HG03060 (cell line): Measurements from ENCODE around the gene OPA3.

ENCODE experiments used
- ATAC-seq: cut with Tn5 transposase; IDR thresholded peaks from one replicate; pipeline ENCODE4 v1.9.1; 2021; ENCODE audit warnings: low read depth, moderate number of reproducible peaks; ENCODE audit not compliant: unreplicated experiment

Gene OPA3

DNA sequence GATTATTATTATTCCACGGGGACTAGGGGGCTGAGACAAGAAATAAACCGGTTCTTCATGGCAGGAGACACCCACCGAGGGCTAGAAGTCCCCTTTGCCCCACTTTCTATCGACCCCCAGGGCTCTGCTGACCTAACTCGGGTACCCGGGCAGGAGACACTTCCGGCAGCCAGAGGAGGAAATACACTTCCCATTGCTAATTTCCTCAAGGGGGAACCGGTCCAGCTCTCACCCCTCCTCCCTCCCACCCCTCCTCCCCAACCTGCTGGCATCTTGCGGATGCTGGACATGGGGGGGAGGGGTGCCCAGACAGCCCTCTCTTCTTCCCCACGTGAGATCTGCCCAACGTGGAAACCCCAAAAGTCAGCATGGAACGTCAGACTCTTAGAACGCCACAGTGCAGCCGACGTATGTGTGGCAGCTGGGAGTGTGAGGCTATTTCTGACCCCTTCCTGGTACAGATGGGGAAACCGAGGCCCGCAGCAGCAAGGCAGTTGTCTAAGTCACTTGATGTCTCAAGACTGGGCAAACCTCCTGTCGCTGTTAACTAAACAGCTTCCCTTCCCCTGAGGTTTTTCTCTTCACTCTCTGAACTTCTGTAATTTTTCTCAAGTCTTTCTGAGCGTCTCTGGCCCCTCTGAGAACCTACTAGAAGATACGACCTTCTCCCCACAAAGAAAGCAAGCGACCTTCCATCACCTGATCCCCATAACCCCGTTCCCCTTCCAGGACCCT is 13.8 kb upstream of the OPA3 start:
- no peak for ATAC-seq

DNA sequence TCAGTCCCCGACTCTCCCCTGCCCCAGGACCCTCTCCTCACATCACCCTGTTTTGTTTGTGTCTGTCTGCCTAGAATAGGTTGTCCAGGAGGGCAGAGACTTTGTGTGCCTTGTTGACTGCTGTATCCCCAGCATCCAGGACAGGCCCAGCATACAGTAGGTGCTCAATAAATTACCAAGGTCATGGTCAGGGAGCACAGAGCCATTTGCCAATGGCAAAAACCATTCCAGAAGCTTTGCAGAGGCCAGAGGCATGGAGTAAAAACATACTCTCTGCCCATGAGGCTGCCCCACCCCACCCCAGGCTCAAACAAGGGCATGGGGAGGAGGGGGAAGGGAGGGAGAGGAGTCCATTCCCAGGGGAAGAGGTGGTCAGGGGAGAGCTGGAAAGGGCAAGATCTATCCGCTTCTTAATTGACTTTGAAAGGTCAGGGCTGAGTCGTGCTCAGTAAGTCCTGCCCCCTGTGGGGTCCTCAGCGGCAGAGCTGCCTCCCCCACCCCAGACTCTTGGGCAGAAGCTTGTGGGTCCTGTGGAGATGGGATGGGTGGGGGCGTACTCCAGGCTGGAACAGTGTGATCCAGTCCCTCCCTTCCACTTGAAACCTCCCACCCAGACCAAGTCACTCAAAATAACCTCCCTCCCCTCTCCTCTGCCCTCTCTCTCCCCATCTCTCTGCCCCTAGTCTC is 13.0 kb upstream of the OPA3 start:
- no peak for ATAC-seq

DNA sequence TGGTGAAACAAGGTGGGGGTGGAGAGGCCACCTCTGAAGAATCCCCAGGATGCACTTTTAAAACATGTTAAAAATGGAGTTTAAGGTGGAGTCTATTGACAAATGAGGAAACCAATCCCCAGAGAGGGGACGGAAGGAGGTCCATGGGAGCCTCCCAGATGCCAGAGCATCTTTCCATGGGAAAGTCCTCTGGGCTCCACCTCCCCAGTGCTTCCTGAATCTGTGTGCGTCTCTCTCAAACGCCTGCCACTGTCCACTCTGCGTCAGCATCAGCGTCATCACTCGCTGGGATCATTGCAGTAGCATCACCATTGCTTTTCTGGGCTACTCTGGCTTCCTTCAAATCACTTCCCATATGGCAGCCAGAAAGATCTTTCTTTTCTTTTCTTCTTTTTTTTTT is 11.2 kb upstream of the OPA3 start:
- ATAC-seq = no peak

DNA sequence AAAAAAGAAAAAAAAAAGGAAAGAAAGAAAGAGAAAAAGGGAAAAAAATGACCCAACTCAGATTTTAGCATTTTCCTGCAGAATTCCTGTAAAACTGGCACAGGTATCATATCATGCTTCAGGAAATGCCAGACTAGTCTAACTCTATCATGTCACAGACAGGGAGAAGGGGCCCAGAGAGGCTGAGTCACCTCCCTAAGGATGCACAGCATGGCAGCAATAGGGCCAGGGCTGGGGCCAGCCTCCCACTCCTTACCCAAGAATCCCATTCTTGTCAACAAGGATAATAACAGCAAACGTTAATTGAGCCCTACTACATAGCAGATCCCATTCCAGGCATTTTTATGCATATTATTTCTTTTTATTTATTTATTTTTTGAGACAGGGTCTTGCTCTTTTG is 8.9 kb upstream of the OPA3 start:
- ATAC-seq = no peak

DNA sequence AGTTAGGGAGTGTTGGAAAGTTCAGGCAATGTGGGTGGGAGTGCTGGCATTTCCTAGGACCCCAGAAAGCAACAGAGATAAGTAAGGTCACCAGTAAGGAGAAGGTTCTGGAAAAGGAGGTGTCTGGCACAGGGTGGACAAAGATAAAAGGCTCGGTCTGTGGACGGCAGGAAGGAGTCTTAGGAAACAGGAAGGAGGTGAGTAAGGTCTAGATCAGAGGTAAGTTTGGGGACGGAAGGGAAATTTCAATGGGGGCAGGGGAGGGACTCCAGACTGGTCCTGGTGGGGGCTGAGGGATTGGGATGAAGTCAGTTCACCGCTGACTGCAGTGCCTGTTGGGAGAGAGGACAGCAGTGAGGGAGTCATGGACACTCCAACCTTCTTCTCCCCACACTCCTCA is 7.8 kb upstream of the OPA3 start:
- ATAC-seq = no peak

DNA sequence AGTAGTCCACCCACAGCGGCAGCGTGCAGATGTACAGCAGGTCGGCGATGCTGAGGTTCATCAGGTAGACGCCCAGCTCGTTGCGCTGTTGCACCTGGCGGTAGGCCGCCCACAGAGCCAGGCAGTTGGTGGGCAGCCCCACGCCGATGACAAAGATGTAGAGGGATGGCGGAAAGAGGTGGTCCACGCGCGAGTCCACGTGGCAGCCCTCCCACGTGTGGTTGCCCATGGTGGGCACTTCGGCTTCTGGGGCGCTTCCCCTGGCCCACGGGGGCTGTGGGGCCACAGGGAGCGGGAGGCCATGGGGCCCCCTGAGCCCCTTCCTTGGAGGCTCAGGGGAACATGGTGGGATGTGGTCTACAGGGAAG is 7.0 kb upstream of the OPA3 start:
- ATAC-seq = no peak

DNA sequence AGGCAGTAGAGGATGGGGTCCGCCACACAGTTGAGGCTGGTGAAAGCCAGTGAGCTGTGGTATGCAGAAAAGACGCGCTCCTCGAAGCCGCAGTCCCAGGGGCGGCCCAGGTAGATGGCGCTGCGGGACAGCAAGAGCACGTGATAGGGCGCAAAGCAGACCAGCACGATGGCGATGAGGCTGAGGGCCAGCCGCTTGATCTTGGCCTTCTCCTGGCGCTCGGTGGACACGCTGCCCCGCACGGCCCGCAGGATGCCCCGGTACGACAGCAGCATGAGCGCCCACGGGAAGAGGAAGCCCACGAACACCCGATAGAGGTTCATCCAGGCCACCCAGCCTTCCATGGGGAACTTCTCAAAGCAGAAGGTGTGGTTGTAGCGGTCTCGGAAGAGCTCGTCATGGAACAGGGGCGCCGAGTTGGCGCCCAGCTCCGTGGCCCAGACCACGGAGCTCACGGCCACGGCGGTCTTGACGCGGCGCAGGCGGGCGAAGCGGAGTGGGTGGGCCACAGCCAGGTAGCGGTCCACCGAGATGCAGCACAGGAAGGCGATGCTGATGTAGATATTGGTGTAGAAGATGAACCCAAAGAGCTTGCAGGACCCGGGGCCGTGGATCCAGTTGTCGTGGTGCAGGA is 6.5 kb upstream of the OPA3 start:
- ATAC-seq = no peak

DNA sequence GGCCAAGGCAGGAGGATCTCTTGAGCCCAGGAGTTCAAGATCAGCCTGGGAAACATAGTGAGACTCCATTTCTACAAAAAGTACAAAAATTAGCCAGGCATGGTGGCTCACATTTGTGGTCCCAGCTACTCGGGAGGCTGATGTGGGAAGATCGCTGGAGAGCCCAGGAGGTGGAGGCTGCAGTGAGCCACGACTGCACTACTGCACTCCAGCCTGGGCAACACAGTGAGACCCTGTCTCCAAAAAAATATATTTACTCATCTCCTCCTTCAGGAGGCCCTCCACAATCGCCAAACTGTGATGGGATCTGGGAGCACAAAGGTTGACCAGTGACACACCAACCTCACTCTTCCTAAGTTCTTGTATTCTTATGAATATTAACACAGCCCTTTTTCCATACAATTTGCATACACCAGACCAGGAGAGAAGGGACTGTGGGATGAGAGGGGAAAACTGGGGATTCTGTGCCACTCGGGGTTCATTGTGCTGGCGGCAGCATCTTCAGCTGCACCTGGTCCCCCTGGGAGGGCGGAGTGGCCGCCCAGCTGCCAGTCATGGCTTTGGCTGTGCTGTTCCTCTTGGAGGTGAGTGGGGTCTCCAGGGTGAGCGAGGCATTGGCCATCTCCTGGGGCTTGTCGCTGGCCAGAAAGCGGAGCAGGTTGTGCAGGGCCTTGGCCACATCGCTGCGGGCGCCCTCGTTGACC is 5.8 kb upstream of the OPA3 start:
- no peak for ATAC-seq

DNA sequence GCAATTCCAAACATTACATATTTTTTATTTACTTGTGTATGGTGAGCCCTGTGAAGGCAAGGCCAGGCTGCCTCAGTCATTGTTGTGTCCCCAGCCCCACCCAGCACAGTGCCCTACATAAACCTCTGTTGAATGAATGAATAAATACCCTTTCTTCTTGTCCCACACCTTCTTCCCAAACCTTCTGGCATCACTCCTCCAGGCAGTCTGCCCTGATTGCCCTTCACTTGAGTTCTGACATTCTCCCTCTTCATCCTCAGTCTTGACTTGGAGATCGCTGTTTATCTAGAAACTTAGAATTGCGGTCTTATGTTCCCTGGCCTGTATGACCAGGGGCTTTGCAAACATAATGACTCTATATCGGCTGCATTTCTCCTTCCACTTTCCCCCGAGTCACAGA is 5.2 kb upstream of the OPA3 start:
- no peak for ATAC-seq

DNA sequence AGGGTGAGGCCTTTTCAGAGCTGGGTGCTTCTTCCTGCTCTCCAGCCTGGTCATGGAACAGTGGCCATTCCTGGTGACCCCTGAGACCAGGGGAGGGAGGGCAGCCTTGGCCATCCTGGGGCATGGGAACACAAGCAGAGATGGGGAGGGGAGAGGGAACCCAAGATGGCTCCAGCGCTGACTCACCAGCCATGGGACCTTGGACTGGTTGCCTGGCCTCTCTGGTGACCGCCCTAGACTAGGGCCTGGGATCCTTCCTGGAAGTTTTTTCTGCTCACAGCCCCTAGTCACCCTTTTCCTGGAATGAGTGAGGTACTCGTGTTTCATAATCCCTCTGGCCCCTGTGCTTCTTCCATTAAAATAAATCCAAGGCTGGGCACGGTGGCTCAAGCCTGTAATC is 3.3 kb upstream of the OPA3 start:
- ATAC-seq = no peak

DNA sequence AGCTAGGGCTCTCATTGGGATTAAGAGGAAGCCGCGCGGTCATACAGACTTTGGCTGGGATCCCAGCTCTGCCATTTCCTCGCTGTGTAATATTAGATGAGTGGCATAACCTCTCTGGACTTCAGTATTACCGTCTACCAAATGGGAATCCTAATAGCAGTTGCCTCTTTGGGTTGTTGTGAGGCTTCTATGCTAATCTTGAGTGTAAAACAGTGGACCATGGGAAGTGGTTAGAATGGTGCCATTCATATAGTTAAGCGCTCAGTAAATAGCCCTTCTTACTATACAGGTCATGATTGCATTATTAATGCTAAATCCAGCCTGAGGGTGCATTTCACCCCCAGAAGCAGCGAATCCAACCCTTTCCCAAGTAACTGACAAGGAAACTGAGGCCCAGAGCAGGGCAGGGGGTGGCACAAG is 566 bp upstream of the OPA3 start:
- ATAC-seq = no peak

DNA sequence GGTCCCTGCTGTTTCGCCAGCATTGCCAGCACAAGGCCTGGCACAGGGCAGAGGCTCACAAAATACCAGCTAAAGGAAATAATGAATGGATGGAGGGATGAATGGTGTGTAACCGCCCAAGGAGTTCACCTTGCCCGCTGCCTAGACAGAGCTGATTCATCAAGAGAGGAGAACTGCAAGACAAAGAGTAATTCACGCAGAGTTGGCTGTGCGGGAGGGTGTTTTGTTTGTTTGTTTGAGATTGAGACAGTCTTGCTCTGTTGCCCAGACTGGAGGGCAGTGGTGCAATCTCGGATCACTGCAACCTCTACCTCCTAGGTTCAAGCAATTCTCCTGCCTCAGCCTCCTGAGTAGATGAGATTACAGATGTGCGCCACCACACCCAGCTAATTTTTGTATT is 3.0 kb downstream of the OPA3 start:
- ATAC-seq = no peak

DNA sequence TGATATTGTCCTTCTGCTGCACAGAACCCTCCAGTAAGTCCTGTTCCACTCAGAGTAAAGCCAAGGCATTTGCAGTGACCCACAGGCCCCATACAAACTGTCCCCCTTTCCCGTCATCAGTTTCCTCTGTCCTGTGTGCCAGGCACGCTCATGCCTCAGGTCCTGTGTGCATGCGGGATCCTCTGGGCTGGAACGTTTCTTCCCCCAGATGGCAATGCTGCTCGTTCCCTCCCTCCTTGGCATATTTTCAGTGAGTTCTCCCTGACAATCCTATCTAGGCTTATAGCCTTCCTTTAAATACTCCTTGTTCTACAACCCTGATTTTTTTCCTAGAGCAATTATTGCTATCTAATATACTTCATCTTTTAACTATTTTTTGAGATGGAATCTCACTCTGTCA is 5.7 kb downstream of the OPA3 start:
- no peak for ATAC-seq

DNA sequence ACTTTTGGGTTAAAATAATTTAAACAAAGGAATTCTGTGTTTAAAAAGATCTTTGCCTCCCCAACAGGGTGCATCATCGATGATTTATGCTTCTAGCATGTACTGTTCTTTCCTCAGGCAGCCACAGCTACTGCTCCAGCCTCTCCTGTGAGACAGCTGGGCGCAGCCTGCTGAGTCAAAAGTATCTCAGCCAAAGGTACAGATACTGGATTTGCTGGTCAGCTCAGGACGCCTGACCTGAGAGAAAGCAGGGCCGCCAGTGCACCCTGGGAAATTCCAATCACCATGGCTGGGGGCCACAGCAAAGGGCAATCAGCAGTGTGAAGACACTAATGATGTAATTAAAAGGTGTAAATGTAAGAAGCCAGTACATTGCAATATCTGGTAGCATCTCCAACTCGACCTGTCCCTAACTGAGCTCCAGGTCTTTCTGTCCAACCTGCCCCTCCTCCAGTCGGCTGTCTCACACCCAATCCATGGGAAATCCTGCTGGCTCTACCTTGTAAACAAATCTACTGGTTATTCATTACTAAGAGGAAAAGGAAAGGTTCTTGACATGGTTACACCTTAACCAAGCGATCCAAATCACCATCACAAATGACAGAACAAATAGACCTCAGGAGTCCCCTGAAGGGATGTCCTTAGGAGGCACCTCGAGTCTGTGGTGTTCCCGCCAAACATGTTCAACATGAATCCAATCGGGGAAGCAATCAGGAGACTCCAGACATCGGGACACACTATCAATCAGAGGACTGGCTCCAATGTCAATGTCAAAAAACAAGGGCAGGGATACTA is 7.3 kb downstream of the OPA3 start:
- no peak for ATAC-seq

DNA sequence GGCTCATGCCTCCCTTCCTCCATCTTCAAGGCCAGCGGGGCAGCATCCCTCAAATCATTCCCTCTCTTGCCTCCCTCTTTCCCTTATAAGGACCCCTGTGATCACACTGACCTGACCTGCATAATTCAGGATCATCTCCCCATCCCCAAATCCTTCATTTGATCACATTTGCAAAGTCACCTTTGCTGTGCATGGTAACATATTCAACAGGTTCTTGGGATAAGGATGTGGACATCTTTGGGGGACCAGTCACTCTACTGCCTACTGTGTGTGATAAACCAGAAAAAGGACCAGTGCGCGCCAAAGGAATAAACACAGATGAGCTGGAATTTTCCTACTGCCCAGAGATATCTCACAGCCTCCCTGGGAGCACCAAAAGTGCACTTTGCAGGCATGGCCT is 7.9 kb downstream of the OPA3 start:
- ATAC-seq = no peak

DNA sequence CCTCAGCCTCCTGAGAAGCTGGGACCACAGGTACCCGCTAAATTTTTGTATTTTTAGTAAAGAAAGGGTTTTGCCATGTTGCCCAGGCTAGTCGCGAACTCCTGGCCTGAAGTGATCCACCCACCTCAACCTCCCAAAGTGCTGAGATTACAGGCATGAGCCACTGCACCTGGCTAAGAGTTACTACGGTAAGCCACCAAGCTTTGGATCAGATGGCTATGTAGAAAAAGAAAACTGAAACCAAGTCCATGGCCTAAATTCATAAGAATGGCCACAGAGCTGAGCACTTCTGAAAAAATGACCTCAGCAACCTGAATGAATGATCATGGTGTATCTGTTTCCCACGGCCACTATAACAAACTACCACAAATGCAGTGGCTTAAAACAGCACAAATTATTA is 9.4 kb downstream of the OPA3 start:
- no peak for ATAC-seq

DNA sequence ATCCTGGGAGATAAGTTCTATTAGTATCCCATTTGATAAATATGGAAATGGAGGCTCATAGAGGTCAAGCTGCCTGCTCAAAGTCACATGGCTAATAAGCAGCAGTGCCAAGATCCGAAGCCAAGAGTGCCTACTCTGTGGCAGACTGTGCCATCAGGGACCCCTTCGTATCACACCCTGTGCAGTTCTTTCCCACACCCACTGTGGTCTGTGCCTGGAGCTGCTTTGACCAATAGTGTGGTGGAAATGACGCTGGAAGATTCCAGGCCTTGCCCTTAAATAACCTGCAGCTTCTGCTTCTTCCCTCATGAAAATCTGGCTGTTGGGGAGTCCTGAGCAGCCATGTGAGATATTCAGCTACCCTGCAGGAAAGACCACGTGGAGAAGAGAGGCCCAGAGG is 10.1 kb downstream of the OPA3 start:
- ATAC-seq = no peak

DNA sequence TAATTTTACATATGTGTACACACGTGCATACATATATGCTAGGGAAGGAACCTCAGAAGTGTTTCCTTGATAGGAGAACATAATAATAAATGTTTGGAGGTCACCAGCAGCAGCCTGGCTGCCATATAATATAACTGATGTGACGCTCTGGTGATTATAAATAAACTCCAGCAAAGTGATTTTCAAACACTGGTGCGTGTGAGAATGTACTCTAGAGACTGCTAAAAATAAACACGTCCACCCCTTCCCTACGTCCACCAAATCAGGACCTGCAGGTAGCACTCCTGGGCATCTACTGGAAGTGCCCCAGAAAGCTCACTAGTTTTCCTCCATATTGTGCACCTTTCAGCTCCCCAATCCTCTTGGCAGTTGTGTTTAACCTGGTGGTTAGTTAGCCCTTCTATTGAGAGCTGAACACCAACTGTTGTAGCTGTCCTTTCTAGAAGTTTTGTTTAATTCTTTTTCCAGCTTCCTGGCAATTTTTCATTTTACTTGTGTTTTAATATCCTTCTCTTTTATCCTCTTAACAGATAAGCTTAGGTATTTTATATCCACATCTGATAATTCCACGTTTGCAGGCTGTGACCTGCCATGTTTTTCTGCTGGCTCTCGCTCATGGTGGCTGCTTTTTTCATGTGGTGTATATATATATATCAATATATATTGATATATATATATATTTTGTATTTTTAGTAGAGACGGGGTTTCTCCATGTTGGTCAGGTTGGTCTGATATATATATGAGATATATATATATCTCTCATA is 13.0 kb downstream of the OPA3 start:
- no peak for ATAC-seq

DNA sequence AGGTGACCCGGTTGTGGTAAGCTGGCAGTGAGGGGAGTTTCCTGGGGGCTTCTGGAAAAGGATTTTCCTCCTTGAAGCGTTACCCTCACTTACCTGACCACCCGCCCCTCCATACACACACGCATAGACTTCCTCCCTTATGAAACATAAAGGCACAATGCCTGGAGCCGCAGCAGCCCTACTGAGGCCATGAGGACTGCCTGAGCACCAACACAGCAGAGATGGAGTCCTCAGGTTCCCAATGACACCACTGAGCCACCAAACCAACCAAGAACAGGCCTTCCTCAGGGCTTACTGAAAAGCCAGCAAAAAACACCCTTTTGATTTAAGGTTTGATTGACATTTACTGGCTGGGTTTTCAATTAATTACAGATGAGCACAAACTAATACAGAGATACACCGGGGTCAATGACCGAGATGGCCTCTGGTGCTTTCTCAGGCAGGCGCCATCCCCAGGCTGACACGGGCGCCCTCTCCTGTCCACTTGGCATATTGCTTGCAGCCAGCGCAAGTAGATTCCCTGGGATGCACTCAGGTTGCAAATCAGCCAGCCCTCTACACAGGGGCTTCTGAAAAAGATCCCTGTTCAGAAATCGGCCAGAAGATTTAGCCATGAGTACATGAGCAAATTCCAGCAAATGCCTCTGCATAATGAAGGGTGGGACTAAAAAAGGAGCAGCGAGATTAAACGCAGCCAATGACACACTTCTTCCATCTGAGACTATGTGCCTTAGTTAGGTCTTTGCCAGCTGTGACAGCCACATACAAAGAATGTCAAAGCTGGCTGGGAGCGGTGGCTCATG is 14.8 kb downstream of the OPA3 start:
- ATAC-seq = no peak
